A549 (cell line): ENCODE results near the gene SKAP1. TPM values are rescaled to one million over a fixed set of nuclear protein-coding genes. Genes with fewer than 3 reads are reported as not detected.

ENCODE experiments used
- ATAC-seq, 2 experiments: fragments of 200-7000 bp in 1 of 2; fragments of >200 bp in 1 of 2; cut with Nextera tagmentation in 1 of 2; cut with Tn5 transposase in 1 of 2; 3 replicates each; pipeline versions ENCODE4 v1.8.0 to v1.9.1; 2018 to 2020; ENCODE audit warnings: mild to moderate bottlenecking in 1 of 2, moderate library complexity in 1 of 2
- CTCF ChIA-PET: fragments of 300-600 bp; sonication (Branson Sonifier 250); formaldehyde crosslinking; extraction: SDS; loops from one replicate; lab custom pipeline; 2021; ENCODE audit warnings: antibody characterized with exemption, inconsistent platforms; lab: Yijun Ruan, JAX
- POLR2A ChIA-PET: fragments of 350-600 bp; formaldehyde crosslinking; extraction: SDS; loops from one replicate; lab custom pipeline; 2021; ENCODE audit warnings: antibody characterized with exemption, inconsistent platforms; lab: Yijun Ruan, JAX
- DNase-seq, 2 experiments: peaks; one replicate each; pipeline versions ENCODE4 v3.0.0 to v3.0.0-alpha.2; 2011 to 2016; ENCODE audit warnings: low read depth in 1 of 2, low spot score in 1 of 2
- FAIRE-seq: peaks from 2 replicates; lab custom pipeline; 2011; peaks lifted over from hg19 to GRCh38; lab: Jason Lieb, UNC
- H3K27ac ChIP-seq, 2 experiments: fragments of >200 bp; sonication (Bioruptor Twin); formaldehyde crosslinking; 3 replicates each; pipeline ENCODE4 v1.5.1; 2016 to 2017
- H3K4me1 ChIP-seq: fragments of >200 bp; sonication (Bioruptor Twin); formaldehyde crosslinking; 3 replicates; pipeline ENCODE4 v1.6.1; 2016
- H3K4me2 ChIP-seq: fragments of >200 bp; sonication (Bioruptor Twin); formaldehyde crosslinking; 3 replicates; pipeline ENCODE4 v1.6.1; 2016
- H3K4me3 ChIP-seq: fragments of >200 bp; sonication (Bioruptor Twin); formaldehyde crosslinking; 3 replicates; pipeline ENCODE4 v1.5.1; 2016
- H3K9me3 ChIP-seq: fragments of >200 bp; sonication (Bioruptor Twin); formaldehyde crosslinking; 3 replicates; pipeline ENCODE4 v1.6.1; 2016
- EHF ChIP-seq: fragments of 250-450 bp; sonication (Bioruptor Pico); IDR thresholded peaks from 2 replicates; pipeline ENCODE4 v1.5.0; 2020; ENCODE audit warnings: mild to moderate bottlenecking
- EP300 ChIP-seq, 2 experiments: fragments of >200 bp; sonication (Bioruptor Twin); formaldehyde crosslinking; IDR thresholded peaks; 2 replicates in 1 of 2; 3 replicates in 1 of 2; pipeline ENCODE4 v1.6.1; 2016 to 2017
- ESRRA ChIP-seq: fragments of 150-350 bp; IDR thresholded peaks from 2 replicates; pipeline ENCODE4 v1.6.1; 2014; ENCODE audit warnings: mild to moderate bottlenecking, low read length, borderline replicate concordance
- FOSB ChIP-seq: fragments of 250-450 bp; sonication (Bioruptor Pico); IDR thresholded peaks from 2 replicates; pipeline ENCODE4 v1.5.0; 2020; ENCODE audit warnings: mild to moderate bottlenecking, moderate library complexity
- HOXA7 ChIP-seq: fragments of 250-450 bp; sonication (Bioruptor Pico); IDR thresholded peaks from 2 replicates; pipeline ENCODE4 v1.5.0; 2020; ENCODE audit warnings: mild to moderate bottlenecking, moderate library complexity
- HOXB13 ChIP-seq: fragments of 250-450 bp; sonication (Bioruptor Pico); IDR thresholded peaks from 2 replicates; pipeline ENCODE4 v1.5.0; 2020; ENCODE audit warnings: low read depth, mild to moderate bottlenecking, moderate library complexity
- JUNB ChIP-seq: fragments of >200 bp; sonication (Bioruptor Twin); formaldehyde crosslinking; IDR thresholded peaks from 2 replicates; pipeline ENCODE4 v1.6.1; 2016
- KDM5A ChIP-seq: fragments of 200-600 bp; sonication (generic); IDR thresholded peaks from 2 replicates; pipeline ENCODE4 v1.6.1; 2016; ENCODE audit warnings: antibody characterized with exemption, mild to moderate bottlenecking
- MYC ChIP-seq: IDR thresholded peaks from 2 replicates; pipeline ENCODE4 v1.6.1; 2012; ENCODE audit warnings: mild to moderate bottlenecking, inconsistent platforms, low read length, improper control_type of control experiment, borderline replicate concordance
- NFE2L2 ChIP-seq: fragments of 150-350 bp; conservative IDR thresholded peaks from 2 replicates; pipeline ENCODE4 v1.6.1; 2014; ENCODE audit warnings: low read length
- RAD21 ChIP-seq, 2 experiments: fragments of >200 bp in 1 of 2; sonication (Bioruptor Twin) in 1 of 2; formaldehyde crosslinking in 1 of 2; IDR thresholded peaks in 1 of 2; conservative IDR thresholded peaks in 1 of 2; 2 replicates in 1 of 2; 3 replicates in 1 of 2; pipeline ENCODE4 v1.6.1; 2012 to 2018; ENCODE audit warnings: inconsistent platforms in 1 of 2
- RCOR1 ChIP-seq: fragments of 150-350 bp; IDR thresholded peaks from 2 replicates; pipeline ENCODE4 v1.6.1; 2014; ENCODE audit warnings: antibody characterized with exemption, low read length, low read depth
- SMC3 ChIP-seq: fragments of >200 bp; sonication (Bioruptor Twin); formaldehyde crosslinking; IDR thresholded peaks from 3 replicates; pipeline ENCODE4 v1.6.1; 2018; ENCODE audit warnings: inconsistent platforms
- TFCP2L1 ChIP-seq: fragments of 250-450 bp; sonication (Bioruptor Pico); IDR thresholded peaks from 2 replicates; pipeline ENCODE4 v1.5.0; 2021; ENCODE audit warnings: mild to moderate bottlenecking
- TP53 ChIP-seq: fragments of 250-450 bp; sonication (Bioruptor Pico); IDR thresholded peaks from 2 replicates; pipeline ENCODE4 v1.5.0; 2021; ENCODE audit warnings: mild to moderate bottlenecking, moderate library complexity
- ZNF302 ChIP-seq: fragments of 250-450 bp; sonication (Bioruptor Pico); IDR thresholded peaks from 2 replicates; pipeline ENCODE4 v1.9.0; 2021; ENCODE audit warnings: inconsistent platforms, mild to moderate bottlenecking, moderate library complexity
- WGBS: methylation state at CpG from one replicate; pipeline ENCODE4 v1.1.6; 2017; ENCODE audit errors: missing lambda C conversion rate; 5-methylcytosine and 5-hydroxymethylcytosine counted together
- polyA plus RNA-seq, 4 experiments: library from polyadenylated mRNA; depleted of rRNA in 3 of 4; stranded (reverse); fragments of >200 nt; fragmentation: RNase III in 1 of 4; extraction: RNeasy Plus Mini Kit Qiagen cat#74134 plus additional on column Dnase treatment in 1 of 4; gene quantifications; 2 replicates in 3 of 4; 3 replicates in 1 of 4; pipeline ENCODE4 v1.2.3, GENCODE V29; 2011 to 2017
- TF ChIP-seq, protein P1 (sequence below): fragments of >200 bp; sonication (Bioruptor Twin); formaldehyde crosslinking; IDR thresholded peaks from 3 replicates; pipeline ENCODE4 v1.5.1; 2016
- TF ChIP-seq, protein P2 (sequence below): fragments of 200-600 bp; sonication (generic); IDR thresholded peaks from 2 replicates; pipeline ENCODE4 v1.6.1; 2016; ENCODE audit warnings: antibody characterized with exemption, mild to moderate bottlenecking, moderate library complexity
- TF ChIP-seq, protein P3 (sequence below): fragments of 150-350 bp; IDR thresholded peaks from 2 replicates; pipeline ENCODE4 v1.6.1; 2014; ENCODE audit warnings: low read depth, mild to moderate bottlenecking, low read length
- TF ChIP-seq, protein P4 (sequence below): IDR thresholded peaks from 2 replicates; pipeline ENCODE4 v1.6.1; 2012

The SKAP1 gene
- polyA plus RNA-seq, 2 of the 4 experiments (the other 2 are of a cell fraction), result 0.14 to 0.78 TPM

DNA sequence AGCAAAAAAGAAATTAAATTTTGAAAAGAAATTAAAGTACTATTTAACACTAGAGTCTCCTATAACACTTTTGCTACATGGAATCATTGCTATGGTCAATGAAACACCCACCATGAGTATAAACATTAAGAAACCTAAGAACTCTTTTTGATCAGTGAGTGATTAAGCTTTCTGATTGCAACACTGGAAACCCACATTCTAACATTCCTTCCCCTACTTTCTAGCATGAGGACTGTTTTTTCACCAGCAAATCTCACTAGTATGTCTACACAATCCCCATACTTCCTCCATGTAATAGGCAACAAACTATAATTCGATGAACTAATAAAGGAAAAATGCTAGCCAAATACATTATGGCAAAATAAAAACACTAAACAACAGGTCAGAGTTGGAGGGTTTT is 54.7 kb downstream of the SKAP1 start:
- POLR2A ChIA-PET, result no interaction called here
- DNase-seq, result no peak

DNA sequence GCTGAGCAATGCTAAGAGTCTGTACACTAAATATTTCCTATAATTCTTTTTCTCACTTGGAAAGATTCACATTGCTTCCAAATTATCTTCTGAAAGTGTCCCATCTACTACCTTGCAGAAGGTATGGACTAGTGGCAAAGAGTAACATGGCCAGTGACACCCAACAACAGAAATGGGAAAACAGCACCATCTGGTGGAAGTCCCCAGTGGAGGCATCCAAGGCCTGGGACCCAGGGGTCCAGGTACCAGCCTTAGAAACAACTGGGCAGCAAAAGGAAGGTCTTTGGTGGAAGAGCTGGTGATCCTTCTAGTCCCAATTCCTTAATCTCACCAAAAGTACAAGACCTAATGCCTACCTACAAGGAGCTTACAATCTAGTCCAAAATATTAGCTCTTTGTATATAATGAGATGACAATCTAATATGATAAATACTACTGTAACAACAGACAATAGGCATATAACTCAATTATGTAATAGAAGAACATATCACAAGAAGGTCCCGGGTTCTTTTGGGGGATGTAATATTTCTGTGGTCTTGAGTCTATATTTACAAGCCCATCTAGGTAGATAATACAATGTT is 55.3 kb downstream of the SKAP1 start:
- peak; percentile 94 to 99 for ATAC-seq
- no peak for FAIRE-seq
- no peak for TF ChIP-seq HOXB13
- TF ChIP-seq RCOR1, result no peak
- TF ChIP-seq, protein P1, sequence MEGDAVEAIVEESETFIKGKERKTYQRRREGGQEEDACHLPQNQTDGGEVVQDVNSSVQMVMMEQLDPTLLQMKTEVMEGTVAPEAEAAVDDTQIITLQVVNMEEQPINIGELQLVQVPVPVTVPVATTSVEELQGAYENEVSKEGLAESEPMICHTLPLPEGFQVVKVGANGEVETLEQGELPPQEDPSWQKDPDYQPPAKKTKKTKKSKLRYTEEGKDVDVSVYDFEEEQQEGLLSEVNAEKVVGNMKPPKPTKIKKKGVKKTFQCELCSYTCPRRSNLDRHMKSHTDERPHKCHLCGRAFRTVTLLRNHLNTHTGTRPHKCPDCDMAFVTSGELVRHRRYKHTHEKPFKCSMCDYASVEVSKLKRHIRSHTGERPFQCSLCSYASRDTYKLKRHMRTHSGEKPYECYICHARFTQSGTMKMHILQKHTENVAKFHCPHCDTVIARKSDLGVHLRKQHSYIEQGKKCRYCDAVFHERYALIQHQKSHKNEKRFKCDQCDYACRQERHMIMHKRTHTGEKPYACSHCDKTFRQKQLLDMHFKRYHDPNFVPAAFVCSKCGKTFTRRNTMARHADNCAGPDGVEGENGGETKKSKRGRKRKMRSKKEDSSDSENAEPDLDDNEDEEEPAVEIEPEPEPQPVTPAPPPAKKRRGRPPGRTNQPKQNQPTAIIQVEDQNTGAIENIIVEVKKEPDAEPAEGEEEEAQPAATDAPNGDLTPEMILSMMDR, result peak; percentile 85
- TF ChIP-seq HOXA7 (CRISPR knock-in tag), result no peak
- no peak for TF ChIP-seq MYC
- TF ChIP-seq SMC3, result peak; percentile 90
- TF ChIP-seq EP300 (IDR thresholded peaks at IDR 0.05), result no peak
- TF ChIP-seq RAD21 (conservative IDR thresholded peaks at IDR 0.05 in 1 of 2, IDR thresholded peaks at IDR 0.05 in 1 of 2), result peak; percentile 88 to 97
- no peak for TF ChIP-seq FOSB (CRISPR knock-in tag)
- no peak for TF ChIP-seq NFE2L2
- TF ChIP-seq, protein P2, sequence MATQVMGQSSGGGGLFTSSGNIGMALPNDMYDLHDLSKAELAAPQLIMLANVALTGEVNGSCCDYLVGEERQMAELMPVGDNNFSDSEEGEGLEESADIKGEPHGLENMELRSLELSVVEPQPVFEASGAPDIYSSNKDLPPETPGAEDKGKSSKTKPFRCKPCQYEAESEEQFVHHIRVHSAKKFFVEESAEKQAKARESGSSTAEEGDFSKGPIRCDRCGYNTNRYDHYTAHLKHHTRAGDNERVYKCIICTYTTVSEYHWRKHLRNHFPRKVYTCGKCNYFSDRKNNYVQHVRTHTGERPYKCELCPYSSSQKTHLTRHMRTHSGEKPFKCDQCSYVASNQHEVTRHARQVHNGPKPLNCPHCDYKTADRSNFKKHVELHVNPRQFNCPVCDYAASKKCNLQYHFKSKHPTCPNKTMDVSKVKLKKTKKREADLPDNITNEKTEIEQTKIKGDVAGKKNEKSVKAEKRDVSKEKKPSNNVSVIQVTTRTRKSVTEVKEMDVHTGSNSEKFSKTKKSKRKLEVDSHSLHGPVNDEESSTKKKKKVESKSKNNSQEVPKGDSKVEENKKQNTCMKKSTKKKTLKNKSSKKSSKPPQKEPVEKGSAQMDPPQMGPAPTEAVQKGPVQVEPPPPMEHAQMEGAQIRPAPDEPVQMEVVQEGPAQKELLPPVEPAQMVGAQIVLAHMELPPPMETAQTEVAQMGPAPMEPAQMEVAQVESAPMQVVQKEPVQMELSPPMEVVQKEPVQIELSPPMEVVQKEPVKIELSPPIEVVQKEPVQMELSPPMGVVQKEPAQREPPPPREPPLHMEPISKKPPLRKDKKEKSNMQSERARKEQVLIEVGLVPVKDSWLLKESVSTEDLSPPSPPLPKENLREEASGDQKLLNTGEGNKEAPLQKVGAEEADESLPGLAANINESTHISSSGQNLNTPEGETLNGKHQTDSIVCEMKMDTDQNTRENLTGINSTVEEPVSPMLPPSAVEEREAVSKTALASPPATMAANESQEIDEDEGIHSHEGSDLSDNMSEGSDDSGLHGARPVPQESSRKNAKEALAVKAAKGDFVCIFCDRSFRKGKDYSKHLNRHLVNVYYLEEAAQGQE, result no peak
- TF ChIP-seq KDM5A, result no peak
- no peak for TF ChIP-seq TFCP2L1 (CRISPR knock-in tag)
- WGBS, result 3% methylated on average over 1 of the region's 1 CpG
- CTCF ChIA-PET, result interaction anchor here (0.6 to 2.8 kb wide), 26 partner anchors 8 to 347 kb away, joined by 3 to 10 read pairs (median 3); no protein-coding TSS in a partner anchor
- Histone ChIP-seq H3K4me1 (no peaks in the 10 kb centered on the region), H3K4me2 (no peak overlapping the region), H3K4me3 (no peak overlapping the region), H3K27ac (no peak overlapping the region), H3K9me3 (no peaks in the 10 kb centered on the region)
- peak; percentile 74 to 76 for DNase-seq
- POLR2A ChIA-PET, result no interaction called here

More for the DNA sequence above, 54.7 kb downstream of the SKAP1 start:
- FAIRE-seq (no peak), ATAC-seq (no peak)
- CTCF ChIA-PET, result interaction anchor here (0.6 to 2.8 kb wide), 27 partner anchors 8 to 348 kb away, joined by 3 to 10 read pairs (median 3); no protein-coding TSS in a partner anchor
- Histone ChIP-seq H3K27ac (no peak overlapping the region), H3K4me2 (no peak overlapping the region), H3K4me1 (no peaks in the 10 kb centered on the region), H3K4me3 (no peak overlapping the region), H3K9me3 (no peaks in the 10 kb centered on the region)
- WGBS, result 0% methylated on average over 1 of the region's 1 CpG
- TF ChIP-seq HOXB13, result no peak
- no peak for TF ChIP-seq RAD21 (conservative IDR thresholded peaks at IDR 0.05 in 1 of 2, IDR thresholded peaks at IDR 0.05 in 1 of 2)
- TF ChIP-seq ESRRA, result no peak
- no peak for TF ChIP-seq ZNF302 (CRISPR knock-in tag)
- no peak for TF ChIP-seq JUNB
- no peak for TF ChIP-seq EHF (CRISPR knock-in tag)
- TF ChIP-seq TP53 (CRISPR knock-in tag), result no peak
- TF ChIP-seq, protein P3, sequence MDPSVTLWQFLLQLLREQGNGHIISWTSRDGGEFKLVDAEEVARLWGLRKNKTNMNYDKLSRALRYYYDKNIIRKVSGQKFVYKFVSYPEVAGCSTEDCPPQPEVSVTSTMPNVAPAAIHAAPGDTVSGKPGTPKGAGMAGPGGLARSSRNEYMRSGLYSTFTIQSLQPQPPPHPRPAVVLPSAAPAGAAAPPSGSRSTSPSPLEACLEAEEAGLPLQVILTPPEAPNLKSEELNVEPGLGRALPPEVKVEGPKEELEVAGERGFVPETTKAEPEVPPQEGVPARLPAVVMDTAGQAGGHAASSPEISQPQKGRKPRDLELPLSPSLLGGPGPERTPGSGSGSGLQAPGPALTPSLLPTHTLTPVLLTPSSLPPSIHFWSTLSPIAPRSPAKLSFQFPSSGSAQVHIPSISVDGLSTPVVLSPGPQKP, result no peak
- TF ChIP-seq, protein P4, sequence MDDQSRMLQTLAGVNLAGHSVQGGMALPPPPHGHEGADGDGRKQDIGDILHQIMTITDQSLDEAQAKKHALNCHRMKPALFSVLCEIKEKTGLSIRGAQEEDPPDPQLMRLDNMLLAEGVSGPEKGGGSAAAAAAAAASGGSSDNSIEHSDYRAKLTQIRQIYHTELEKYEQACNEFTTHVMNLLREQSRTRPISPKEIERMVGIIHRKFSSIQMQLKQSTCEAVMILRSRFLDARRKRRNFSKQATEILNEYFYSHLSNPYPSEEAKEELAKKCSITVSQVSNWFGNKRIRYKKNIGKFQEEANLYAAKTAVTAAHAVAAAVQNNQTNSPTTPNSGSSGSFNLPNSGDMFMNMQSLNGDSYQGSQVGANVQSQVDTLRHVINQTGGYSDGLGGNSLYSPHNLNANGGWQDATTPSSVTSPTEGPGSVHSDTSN, result no peak
